Activated naive CD4-positive, alpha-beta T cell (primary cell): Measurements from ENCODE around the gene MIXL1.
"Not testable (repeated sequence)": the region's sequence is repeated elsewhere in the genome, so short reads cannot be mapped to it uniquely, and the experiment has no call there.

Source experiments
- DNase-seq, 4 experiments: peaks; one replicate each; lab custom pipeline; 2025; lab: John Stamatoyannopoulos, UW

The MIXL1 gene

DNA sequence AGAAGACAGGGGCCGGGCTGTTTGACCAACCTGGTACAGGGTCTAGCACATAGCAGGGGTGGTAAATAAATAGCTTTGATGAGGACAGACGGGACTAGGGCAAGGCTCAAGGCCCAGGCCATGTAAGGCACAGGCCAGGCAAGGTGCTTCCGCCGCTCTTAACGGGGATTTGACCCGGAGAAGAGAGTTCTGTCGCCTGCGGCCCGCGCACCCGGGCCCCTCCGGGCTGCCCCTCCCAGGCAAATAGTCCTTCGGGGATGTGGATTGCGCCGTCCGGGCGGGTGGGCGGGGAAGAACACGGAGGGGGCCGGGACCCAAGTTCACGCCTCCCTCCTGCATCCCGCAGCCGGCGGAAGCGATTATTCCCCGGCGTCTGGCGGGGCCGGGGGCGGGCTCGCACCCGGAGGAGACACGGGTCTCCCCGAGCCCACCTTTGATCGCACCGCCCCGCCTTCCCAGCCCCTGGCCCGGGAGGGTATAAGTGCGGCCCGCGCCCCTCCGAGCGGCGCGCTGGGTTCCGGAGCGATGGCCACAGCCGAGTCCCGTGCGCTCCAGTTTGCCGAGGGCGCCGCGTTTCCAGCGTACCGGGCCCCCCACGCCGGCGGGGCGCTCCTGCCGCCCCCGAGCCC is at the start of gene MIXL1:
MIXL1 (plus strand) TSS at position 508 of the 629 bp plus-strand sequence; CDS start at position 526, 18 bp downstream.
- DNase-seq = no peak

DNA sequence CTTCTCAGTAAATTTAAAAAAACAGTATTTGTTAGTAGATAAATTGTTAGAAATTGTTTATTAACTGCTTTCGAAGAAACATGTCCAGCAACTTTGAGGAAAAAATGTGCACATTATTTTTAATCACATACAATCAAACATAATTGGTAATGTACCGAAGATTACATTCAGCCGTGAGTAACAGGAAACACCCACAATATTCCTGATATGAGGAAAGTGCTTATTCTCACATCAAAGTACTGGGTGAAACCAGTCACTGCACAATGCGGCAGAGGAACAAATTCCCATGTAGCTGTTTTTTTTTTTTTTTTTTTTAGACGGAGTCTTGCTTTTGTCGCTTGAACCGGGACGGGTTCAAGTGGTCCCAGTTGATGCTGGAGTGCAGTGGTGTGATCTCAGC is 46.6 kb upstream of the MIXL1 start:
- no peak for DNase-seq

DNA sequence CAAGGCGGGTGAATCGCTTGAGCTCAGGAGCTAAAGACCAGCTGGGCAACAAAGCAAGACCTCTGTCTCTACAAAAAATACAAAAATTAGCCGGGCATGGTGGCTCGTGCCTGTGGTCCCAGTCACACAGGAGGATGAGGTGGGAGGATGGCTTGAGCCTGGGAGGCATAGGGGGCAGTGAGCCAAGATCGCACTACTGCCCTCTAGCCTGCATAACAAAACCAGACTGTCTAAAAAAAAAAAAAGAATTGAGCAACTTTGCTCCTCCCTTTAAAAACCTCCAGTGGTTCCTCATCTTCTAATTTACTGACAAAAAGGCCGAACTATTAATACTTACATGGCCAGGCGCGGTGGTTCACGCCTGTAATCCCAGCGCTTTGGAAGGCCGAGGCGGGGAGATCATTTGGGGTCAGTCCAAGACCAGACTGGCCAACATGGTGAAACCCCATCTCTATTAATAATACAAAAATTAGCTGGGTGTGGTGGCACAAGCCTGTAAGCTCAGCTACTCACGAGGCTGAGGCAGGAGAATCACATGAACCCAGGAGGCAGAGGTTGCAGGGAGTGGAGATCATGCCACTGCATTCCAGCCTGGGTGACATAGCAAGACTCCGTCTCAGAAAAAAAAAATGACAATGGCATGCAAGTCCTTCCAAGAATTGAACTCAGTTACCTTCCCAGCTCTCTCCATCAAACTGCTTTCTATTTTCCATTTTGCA is 41.3 kb upstream of the MIXL1 start:
- DNase-seq = no peak

DNA sequence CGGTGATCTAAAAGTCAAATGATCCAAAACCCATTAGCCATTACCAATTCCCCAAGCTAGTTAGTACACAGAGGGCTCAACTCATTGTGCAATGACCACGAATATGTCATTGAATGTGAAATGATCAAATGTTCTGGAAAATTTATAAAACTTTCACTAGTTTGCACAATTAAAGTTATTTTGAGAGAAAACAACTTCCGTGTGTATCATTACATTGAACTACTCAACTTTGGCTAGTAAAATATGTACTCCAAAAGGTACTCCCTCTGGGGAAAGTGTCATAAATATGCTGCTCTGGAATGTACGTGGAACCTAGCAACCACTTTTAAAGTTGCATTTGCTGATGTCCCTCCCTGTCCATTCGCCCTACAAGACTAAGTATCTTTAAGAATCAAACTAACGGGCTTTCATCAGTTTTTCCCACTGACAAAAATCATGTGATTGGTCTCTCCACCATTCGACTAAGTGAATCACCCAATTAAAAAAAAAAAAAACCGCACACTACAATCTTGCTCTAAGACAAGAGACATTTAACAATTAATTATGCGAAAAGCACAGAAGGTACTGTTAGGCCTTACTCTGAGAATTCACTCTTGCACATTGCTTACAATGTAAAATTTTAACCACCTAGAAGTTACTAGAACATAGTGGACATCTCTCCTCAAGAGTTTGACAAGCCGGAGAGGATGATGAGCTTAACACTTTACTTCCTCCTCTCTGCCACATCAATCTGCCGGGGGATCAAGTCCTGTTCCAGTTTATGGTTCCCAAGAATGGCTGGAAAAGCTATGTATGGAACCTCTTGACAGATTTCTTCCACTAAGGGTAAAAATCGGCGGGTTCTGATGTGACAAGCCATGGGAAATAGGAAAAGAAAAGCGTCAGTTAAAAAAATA is 38.1 kb upstream of the MIXL1 start:
- DNase-seq = no peak

DNA sequence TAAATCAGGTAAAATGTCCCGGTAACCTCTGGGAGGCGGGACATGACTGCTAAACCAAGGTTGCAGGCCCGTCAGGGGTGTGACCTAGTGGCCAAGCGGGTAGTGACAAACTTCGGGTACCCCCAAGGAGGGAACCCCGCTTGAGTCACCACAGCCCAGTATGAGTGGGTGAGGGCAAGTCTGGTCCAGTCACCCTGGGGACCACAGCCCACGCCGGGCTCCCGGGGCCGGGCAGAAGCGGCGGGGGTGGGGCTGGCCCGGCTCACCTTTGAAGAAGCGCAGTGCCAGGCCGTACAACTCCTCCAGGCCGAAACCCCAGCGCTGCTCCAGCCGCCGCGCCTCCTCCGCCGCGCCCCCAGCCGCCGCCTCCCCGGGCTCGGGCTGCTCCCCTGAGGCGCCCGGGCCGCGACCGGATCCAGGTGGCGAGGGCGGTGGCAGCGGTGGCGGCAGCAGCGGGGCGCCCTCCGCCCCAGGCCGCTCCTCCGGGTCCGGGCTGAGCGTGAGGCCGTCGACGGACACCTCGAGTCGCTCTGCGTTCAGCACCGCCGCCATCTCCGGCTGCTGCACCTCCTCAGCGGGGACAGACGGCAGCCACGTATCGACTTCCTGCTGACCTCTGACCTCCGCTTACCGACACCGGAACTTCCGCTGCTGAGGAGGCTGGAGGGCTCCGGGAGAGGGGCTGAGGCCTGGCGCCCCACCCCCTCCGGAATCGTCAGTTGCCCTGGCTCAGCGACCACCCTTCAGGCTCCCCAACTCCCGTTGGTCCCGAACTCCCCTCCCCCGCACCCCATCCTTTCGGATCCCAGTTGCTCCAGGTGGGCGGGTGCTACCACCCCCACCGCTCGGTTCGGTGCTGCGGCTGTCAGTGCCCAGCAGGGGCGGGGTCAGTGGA is 37.1 kb upstream of the MIXL1 start, which contains the start of gene ACBD3:
ACBD3 (minus strand) TSS at position 618 of the 895 bp plus-strand sequence; CDS start at position 552, 66 bp downstream.
- peak; percentile 40 to 77 (median 64) for DNase-seq

DNA sequence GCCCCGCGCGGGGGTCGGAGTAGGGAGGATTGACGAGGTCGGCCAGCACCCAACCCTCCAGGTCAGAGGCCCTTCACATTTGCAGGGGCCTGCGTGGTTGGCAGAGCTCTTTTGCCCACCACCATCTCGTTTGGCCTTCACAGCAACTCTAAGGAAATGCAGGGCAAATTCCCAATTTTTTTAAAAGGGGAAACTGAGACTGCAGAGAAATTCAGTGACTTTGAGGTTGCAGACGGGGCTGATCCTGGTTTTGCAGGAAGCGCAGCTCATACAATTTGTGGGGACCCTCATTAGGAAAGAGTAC is 36.5 kb upstream of the MIXL1 start:
- DNase-seq = no peak

DNA sequence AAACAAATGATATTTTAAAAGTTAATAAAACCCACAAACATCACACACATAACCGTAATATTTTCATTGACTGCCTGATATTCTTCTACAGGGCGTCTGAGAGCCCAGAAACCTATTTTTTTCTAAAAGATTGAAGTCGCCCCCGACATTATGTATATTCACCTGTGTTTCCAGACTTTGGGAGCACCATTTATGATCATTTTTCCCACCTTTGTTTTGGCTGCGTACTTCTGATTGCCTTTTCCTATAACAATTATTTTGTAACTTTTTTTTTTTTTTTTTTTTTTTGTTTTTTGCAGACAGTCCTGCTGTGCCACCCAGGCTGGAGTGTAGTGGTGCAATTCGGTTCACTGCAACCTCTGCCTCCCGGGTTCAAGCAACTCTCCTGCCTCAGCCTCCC is 36.1 kb upstream of the MIXL1 start:
- DNase-seq = no peak

DNA sequence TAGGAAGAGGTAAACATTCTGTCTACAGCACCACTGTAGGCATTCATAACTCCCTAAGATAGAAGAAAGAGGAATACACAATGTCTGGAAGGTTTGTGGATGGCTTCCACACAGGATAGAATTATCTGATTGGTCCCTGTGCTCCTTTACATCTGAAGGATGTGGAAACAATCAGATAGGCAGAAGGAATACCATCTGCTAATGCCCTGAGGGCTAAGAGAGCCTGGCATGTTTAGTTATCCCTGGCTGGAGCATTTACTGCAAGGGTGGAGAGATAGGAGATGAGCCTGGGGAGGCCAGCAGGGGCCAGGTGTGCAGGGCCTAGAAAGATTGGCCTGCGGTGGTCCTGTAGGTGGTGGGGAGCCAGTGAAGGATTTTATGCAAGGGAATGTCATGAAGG is 28.3 kb upstream of the MIXL1 start:
- no peak for DNase-seq

DNA sequence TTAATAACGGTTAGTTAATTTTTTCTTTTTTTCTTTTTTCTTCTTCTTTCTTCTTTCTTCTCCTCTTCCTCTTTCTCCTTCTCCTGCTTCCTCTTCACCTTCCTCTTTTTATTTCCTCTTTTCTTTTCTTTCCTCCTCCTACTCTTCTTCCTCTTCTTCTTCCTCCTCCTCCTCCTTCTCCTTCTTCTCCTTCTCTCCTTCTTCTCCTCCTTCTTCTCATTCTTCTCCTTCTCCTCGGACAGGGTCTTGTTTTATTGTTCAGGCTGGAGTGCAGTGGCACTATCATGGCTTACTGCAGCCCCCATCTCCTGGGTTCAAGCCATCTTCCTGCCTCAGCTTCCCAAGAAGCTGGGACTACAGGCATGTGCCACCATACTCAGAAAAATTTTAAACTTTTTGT is 23.5 kb upstream of the MIXL1 start:
- no peak for DNase-seq

DNA sequence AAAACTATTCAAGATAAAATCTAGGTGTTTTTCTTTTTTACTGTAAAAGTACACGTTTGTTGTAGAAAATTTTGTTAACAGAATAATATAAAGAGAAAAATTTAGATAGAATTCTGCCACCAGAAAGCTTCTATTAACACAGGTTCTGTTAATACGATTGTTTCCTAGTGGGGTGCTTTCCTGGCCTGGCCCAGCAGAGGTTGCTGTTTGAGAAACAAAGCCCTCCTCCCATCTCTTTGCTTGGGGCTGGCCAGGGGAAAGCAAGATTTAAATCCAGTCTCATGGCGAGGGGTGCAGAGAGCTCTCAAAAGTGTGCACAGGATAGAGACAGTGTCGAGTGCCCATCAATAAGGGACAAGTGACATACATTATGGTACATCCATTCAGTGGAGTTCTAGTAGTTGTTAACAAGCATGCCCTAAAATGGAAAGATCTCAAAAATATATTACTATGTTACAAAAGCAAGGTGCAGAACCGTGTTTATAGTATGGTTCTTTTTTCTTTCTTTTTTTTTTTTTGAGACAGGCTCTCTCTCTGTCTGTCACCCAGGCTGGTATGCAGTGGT is 22.4 kb upstream of the MIXL1 start:
- DNase-seq = no peak

DNA sequence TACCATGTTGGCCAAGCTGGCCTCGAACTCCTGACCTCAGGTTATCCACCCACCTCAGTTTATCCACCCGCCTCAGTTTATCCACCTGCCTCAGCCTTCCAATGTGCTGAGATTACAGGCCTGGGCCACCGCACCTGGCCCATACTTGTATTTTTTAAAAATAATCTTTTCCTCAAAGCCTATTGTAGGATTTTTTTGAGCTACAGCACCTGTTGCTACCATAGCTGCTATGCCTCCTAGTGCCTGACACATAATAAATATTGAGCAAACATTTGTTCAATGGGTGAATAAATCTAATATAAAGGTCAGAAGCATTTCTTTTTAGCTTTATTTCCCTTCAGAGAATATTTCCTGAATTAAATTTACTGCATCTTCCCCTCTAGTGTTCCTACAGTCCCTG is 21.2 kb upstream of the MIXL1 start:
- DNase-seq = no peak

DNA sequence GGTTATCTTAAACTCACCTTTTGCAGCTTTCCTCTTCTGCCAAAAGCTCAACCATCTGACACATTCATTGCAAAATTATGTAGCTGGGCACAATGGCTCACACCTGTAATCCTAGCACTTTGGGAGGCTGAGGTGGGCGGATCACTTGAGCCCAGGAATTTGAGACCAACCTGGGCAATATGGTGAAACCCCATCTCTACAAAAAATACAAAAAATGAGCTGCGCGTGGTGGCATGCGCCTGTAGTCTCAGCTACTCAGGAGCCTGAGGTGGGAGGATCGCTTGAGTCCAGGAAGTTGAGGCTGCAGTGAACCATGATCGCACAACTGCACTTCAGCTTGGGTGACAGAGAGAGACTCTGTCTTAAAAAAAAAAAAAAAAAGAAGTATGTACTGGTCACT is 20.8 kb upstream of the MIXL1 start:
- not testable (repeated sequence) for DNase-seq

DNA sequence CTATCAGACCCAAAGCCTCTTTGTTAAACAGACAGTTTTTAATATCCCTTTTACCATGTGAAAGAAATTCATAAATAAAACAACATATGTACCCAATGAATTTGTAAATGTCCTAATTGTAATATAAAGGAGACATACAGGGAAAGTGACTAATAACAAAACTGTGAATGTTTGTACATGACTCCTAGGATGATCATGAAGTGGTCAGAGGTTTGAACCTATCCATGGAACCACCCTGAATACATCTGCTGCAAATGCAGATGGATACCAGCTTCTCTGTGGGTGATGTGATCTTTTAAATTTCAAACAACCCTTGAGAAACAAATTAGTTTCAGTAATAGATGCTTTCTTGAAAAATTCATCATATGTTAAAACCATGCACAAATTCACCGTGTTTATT is 20.2 kb upstream of the MIXL1 start:
- no peak for DNase-seq

DNA sequence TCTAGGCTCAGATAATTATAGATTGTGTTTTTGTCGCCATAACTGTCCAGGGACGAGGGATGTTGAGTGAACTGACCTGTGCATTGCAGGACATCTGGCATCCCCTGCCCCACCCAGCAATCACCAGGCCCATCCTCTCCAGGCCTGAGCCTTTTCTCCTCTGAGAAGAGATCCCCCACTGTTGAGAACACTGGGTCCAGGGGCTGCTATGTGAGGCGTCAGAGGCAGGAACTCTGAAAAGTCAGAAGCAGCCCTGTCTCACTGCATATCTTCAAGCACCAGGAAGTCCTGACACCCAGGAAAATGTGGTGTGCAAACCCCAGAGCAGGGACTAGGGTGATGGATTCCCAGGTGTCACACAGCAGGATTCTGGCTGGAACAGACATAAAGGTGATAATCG is 19.8 kb upstream of the MIXL1 start:
- no peak for DNase-seq

DNA sequence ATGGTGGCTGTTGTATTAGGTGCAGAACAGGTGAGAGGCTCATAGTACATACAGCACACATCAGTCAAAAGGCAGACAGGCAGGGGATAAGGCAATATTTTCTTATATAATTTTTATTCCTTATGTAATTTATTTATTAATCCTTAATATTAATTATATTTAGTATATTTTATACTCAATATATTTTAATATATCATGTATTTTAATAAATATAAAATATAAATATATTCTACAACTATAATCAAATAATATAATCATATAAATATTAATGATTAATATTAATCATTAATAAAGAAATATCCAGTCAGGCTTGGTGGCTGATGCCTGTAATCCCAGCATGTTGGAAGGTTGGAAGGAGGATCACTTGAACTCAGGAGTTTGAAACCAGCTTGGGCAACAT is 19.3 kb upstream of the MIXL1 start:
- DNase-seq = no peak

DNA sequence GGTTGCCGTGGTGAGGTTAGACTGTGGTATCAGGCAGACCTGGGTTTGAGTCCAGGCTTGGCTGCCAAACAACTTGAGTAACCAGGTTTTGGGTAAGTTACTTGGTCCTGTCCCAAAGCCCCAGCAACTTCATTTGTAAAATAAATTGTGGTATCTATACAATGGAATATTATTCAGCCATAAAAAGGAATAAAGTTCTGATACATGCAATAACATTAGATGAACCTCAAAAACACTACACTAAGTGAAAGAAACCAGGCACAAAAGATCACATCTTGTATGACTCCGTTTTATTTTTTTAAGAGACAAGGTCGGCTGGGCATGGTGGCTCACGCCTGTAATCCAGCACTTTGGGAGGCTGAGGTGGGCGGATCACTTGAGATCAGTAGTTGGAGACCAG is 16.4 kb upstream of the MIXL1 start:
- DNase-seq = no peak

DNA sequence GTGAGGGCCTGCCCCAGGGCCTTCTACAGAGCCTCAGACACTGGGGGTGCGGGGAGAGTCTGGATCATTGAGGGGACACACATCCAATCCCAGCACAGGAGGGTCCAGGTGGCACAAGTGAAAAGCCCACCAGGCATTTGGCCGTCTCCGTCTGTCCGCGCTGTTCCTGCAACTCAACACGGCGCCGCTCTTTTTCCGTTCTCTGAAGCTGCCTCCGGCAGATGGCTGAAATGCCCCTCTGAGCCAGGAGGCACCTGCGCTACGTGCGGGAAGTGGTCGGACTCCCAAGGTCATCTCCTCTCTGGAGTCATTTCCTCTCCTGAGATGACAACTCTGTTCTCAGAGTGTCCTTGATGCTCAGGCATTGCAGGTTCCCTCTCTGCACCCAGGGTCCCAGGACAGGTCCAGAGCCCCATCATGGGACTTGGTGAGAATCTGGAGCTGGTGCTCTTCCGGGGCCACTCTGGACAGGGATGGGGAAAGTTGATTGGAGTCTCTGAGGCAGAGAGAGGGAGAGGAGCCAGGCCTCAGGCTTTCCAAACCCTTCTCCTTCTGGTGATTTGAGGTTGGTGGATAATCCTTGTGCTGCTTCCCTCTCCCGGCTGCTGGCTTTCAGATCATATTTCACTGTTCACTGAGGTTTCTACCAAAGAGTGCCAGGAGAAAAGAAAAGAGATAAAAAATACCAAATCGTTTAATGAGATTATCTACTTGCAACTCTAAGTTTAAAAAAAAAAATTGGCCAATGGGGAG is 14.0 kb upstream of the MIXL1 start:
- no peak for DNase-seq

DNA sequence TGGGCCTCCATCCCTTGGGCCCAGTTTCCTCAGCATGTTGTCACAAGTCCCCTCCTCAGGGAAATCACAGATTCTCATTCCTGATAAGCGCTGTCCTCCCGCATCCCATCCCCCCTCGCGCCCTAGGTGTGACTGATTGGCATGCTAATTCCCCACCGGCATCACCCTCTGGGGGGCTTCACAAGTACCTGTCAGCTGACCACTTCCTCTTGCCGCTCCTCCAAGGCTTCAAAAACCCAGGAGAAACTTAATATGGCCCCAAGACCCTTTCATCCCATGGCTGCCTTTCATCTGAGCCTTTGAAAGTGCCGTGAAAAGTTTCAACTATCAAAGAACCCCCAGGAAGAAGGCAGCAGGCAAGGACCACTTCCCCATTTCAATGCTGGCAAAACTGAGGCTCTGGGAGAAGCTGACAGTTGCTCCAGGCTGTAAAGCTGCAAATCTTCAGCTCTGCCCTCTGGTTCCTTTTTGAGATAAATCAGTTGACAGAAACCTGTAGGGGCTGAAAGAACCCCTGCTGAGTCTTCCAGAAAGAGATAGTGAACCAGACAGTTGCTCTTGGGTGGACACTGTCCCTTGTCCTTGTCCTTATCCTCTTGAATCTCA is 12.8 kb upstream of the MIXL1 start:
- no peak for DNase-seq

DNA sequence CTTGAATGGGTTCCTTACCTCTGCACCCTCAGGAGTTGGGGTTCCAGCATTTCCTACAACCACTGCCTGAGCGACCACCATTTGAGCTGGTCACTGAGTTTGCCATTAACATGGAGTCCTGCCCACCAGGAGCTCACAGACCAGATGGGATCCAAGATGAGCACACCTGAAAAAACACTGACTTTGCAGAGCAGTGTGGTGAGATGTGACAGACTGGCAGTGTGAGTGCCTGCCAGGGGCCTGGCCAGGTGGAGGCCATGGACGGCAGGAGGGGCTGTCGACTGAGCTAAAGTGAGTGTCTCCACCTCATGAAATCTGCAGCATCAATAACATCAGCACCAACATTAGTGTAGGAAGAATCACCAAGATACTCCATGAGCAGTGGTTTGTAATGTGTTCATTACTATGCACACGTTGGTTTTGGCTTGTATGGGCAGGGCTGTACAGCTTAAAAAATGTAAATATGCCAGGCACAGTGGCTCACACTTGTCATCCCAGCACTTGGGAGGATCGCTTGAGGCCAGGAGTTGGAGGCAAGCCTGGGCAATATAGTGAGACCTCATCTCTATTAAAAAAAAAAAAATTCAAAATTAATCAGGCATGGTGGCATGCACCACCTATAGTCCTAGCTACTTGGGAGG is 12.2 kb upstream of the MIXL1 start:
- DNase-seq = no peak

DNA sequence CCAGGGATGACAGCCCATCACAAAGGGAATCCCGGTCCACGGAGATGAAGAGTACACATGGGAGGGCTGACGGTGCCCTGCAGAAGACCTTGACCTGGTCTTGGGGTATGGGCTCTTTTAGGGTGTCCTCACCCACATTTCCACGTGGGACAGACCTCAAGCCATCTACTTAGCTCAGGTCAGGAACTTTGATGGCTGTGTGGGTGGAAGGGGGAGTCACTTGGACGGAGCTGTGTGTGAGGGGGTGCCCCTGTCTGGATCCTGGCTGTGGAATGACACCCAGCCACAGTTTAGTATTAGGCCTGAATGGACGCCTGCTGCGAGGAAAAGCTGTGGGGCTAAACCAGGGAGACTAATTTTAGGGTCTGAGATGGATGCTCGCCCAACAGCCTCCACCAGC is 10.9 kb upstream of the MIXL1 start:
- DNase-seq = no peak
